Mucosa of rectum (tissue), 2 donors: ENCODE measurements around the gene LSM4.

Experiments used
- H3K27ac ChIP-seq, 2 donors: one replicate each; pipeline ENCODE4 v1.7.0; 2013; ENCODE audit warnings: inconsistent platforms in 2 of 2, low read depth in 2 of 2, low read length in 2 of 2
- H3K27me3 ChIP-seq, 2 donors: one replicate each; pipeline ENCODE4 v1.7.0; 2013; ENCODE audit warnings: low read length in 2 of 2; ENCODE audit not compliant: control insufficient read depth in 2 of 2, insufficient read depth in 2 of 2
- H3K36me3 ChIP-seq, 2 donors: one replicate each; pipeline ENCODE4 v1.7.0; 2013; ENCODE audit warnings: low read length in 2 of 2; ENCODE audit not compliant: control insufficient read depth in 2 of 2, insufficient read depth in 2 of 2
- H3K4me1 ChIP-seq, 2 donors: one replicate each; pipeline ENCODE4 v1.7.0; 2013; ENCODE audit warnings: low read length in 2 of 2, mild to moderate bottlenecking in 1 of 2; ENCODE audit not compliant: control insufficient read depth in 2 of 2, insufficient read depth in 2 of 2
- H3K4me3 ChIP-seq, 2 donors: one replicate each; pipeline ENCODE4 v1.7.0; 2013; ENCODE audit warnings: low read length in 2 of 2
- H3K9ac ChIP-seq, 2 donors: one replicate each; pipeline ENCODE4 v1.7.0; 2013; ENCODE audit warnings: low read length in 2 of 2, low read depth in 1 of 2, mild to moderate bottlenecking in 1 of 2
- H3K9me3 ChIP-seq, 2 donors: one replicate each; pipeline ENCODE4 v1.7.0; 2013; ENCODE audit warnings: low read length in 2 of 2; ENCODE audit not compliant: control insufficient read depth in 2 of 2
- donor health status: healthy.
- donor health status: Normal muscosa, but diverticular disease.

LSM4 gene

DNA sequence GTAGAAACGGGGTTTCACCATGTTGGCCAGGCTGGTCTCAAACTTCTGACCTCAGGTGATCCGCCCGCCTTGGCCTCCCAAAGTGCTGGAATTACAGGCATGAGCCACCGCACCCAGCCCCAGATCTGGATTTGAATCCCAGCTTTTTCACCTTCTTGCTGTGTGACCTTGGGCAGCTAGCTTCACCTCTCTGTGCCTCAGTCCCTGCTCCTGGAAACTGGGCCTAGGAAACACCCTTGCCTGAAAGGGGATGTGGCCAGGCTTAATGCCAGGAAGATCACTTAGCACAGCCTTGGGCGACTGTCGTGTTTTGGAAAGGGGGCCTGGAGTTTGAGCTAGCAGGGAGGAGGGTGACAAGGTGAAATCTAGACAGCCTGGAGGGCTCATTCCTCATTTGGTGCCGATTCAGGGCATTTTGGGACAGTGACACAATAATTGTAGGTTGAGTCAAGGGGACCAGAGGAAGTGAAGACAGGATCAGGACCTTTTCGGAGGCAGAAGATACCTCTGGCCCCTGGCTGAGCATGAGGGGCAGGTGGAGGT, 19.3 kb upstream of the LSM4 start:
- no peak overlapping the region for H3K9ac ChIP-seq
- H3K27me3 ChIP-seq: no peaks in the 10 kb centered on the region
- peaks cover 9 to 38% of the 10 kb centered on the region in 2 donors for H3K4me1 ChIP-seq
- no peak overlapping the region for H3K4me3 ChIP-seq
- peaks cover 3 to 4% of the 10 kb centered on the region in 2 donors for H3K36me3 ChIP-seq
- peak overlapping the region in 1 of 2 donors; percentile 3 for H3K27ac ChIP-seq
- no peaks in the 10 kb centered on the region for H3K9me3 ChIP-seq

DNA sequence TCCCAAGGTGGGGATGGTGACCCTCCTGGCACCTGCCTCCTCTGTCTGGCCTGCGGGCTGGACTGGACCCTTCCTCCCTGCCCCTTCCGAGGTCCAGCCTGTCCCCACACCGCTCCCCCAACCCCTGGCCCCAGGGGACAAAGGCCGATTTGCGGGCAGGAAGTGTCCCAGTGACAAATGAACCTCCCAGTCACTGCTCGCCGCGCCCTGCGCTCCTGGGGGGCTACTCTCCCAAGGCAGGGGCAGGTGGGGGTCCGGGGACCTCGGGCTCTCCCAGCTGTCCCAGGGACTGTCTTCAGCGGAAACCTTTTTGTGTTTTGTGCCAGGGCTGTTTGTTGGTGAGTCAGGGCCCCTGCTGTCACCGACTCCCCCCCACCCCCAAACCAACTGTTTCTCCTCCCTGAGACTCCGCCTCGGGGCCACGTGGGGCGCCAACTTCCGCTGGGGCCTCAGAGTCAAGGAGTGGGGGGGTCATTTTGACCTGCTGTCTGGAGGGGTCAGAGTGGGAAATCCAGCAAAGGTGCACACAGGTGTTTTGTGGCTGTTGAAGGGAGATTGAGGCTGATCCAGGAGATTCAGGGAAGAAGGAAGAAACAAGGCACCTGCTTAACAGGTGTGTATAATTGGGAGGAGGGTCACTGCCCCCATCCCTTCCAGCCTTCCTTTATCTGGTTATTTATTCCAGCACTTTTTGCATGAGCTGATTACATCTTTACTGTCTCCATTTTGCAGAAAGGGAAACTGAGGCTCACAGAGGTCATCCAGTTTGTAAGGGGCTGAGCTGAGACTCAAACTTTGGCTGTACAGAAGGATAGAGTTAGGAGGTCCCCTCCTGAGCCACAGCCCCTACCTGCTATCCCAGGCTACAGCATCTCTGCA, 18.4 kb upstream of the LSM4 start:
- H3K4me1 ChIP-seq: peaks cover 9 to 36% of the 10 kb centered on the region in 2 donors
- peak overlapping the region; percentile 87 to 95 for H3K4me3 ChIP-seq
- peak overlapping the region; percentile 88 to 89 for H3K27ac ChIP-seq
- peaks cover 3 to 4% of the 10 kb centered on the region in 2 donors for H3K36me3 ChIP-seq
- H3K27me3 ChIP-seq: no peaks in the 10 kb centered on the region
- H3K9ac ChIP-seq: peak overlapping the region; percentile 80 to 89
- H3K9me3 ChIP-seq: no peaks in the 10 kb centered on the region

DNA sequence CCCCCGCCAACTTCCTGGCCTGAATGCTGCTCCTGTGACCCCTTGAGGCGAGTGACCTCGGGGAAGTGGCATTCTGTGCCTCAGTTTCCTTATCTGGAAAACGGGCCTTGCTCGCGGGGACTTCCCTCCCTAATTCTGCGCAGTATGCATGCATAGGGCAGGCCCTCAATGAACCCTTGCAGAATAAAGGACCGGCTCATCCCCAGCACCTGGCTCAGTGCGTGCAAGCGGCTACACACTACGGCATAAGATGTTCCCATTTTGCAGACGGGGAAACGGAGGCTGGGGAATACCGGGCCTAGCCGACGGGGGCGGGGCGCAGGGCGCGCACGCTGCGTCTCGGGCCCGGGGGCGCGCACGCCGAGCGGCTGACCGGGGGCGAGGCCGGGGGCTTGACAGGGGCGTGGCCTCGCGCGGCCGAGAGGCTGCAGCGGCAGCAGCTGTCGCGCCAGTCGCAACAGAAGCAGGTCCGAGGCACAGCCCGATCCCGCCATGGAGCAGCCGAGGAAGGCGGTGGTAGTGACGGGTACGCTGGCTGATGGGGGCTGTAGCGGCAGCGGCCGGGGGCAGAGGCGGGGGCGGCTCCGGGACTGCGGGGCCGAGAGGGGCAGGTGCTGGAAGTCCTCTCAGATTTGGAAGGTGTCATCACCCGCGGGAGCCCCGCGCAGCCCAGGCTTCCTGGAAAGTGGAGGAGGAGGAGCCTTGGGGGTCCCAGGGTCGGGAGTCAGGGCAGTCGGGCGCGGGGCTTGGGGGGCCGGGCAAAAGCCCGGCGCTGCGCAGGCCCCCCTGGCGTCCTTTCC, 17.5 kb upstream of the LSM4 start, which contains the start of gene PGPEP1:
Gene PGPEP1 (plus strand): TSS at position 409 of the 800 bp plus-strand sequence. CDS start 84 bp downstream, at position 493.
- H3K9me3 ChIP-seq: no peaks in the 10 kb centered on the region
- H3K9ac ChIP-seq: peak within 1 kb of the TSS; percentile 80 to 89
- H3K27me3 ChIP-seq: no peaks in the 10 kb centered on the region
- peak within 1 kb of the TSS; percentile 87 to 95 for H3K4me3 ChIP-seq
- peak within 1 kb of the TSS; percentile 88 to 89 for H3K27ac ChIP-seq
- peaks cover 7 to 32% of the 10 kb centered on the region in 2 donors for H3K4me1 ChIP-seq
- H3K36me3 ChIP-seq: peaks cover 3 to 4% of the 10 kb centered on the region in 2 donors

DNA sequence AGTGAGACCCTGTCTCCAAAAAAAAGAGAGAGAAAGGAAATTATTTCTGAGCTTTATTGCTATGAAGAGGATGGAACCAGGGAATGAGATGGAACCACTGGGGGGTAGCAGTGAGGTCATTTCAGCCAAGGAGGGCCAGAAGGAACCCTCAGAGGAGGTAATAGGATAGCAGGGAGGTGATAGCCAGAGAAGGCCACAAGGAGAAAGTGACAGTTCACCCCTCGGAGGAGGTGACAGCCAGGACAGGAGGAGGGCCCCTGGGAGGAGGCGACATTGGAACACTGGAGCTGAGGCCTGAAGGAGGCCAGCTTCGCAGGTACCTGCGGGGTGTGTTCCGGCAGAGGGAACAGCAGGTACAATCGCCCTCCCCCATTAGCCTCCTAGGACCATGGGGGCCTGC, 16.8 kb upstream of the LSM4 start:
- H3K27ac ChIP-seq: peak overlapping the region in 1 of 2 donors; percentile 88
- H3K9me3 ChIP-seq: no peaks in the 10 kb centered on the region
- peaks cover 3 to 4% of the 10 kb centered on the region in 2 donors for H3K36me3 ChIP-seq
- H3K4me3 ChIP-seq: peak overlapping the region; percentile 87 to 95
- peaks cover 7 to 28% of the 10 kb centered on the region in 2 donors for H3K4me1 ChIP-seq
- peak overlapping the region; percentile 47 to 89 for H3K9ac ChIP-seq
- H3K27me3 ChIP-seq: no peaks in the 10 kb centered on the region

DNA sequence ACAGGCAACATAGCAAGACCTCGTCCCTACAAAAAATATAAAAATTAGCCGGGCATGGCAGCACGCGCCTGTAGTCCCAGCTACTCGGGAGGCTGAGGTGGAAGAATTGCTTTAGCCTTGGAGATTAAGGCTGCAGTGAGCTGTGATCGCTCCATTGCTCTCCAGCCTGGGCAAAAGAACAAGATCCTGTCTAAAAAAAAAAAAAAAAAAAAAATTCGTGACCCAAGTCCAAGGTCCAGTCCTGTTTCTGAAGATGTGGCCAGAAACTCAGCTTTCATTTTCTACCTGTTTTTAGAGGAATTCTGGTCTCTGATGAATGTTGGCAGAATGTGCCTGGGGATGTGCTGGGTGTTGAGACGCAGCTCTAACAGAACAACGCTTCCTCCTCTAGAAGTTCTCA, 15.7 kb upstream of the LSM4 start:
- H3K4me1 ChIP-seq: peaks cover 7 to 20% of the 10 kb centered on the region in 2 donors
- H3K27ac ChIP-seq: no peak overlapping the region
- no peak overlapping the region for H3K9ac ChIP-seq
- H3K27me3 ChIP-seq: no peaks in the 10 kb centered on the region
- peaks cover 3 to 4% of the 10 kb centered on the region in 2 donors for H3K36me3 ChIP-seq
- no peaks in the 10 kb centered on the region for H3K9me3 ChIP-seq
- no peak overlapping the region for H3K4me3 ChIP-seq

DNA sequence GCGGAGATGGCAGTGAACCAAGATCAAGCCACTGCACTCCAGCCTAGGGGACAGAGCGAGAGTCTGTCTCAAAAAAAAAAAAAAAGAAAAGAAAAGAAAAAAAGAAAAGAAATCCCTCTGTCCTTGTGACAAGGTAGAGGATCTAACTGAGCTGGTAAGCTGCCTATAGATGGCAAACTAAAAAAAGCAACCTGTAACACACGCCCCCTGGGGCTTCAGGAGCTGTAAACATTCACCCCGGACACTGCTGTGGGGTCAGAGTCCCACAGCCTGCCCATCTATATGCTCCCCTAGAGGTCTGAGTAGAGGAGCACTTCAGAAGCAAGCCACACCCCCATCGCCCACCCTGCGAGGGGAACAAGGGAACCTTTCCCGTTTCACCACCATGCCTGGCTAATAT, 13.2 kb upstream of the LSM4 start:
- Histone ChIP-seq H3K27me3 (no peaks in the 10 kb centered on the region), H3K4me3 (no peak overlapping the region), H3K36me3 (no peaks in the 10 kb centered on the region), H3K9me3 (no peaks in the 10 kb centered on the region), H3K27ac (no peak overlapping the region), H3K9ac (no peak overlapping the region), H3K4me1 (peaks cover 7 to 8% of the 10 kb centered on the region in 2 donors)

DNA sequence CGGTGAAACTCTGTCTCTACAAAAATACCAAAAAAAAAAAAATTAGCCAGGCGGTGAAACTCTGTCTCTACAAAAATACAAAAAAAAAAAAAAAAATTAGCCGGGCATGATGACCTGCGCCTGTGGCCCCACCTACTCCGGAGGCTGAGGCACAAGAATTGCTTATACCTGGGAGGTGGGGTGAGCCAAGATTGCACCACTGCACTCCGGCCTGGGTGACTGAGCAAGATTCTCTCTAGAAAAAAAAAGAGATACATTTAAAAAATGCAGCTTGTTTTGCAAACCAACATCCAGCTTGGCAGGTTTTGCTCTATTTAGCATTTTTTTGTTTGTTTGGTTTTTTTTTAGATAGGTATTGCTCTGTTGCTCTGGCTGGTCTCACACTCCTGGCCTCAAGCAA, 10.8 kb upstream of the LSM4 start:
- no peak overlapping the region for H3K27ac ChIP-seq

DNA sequence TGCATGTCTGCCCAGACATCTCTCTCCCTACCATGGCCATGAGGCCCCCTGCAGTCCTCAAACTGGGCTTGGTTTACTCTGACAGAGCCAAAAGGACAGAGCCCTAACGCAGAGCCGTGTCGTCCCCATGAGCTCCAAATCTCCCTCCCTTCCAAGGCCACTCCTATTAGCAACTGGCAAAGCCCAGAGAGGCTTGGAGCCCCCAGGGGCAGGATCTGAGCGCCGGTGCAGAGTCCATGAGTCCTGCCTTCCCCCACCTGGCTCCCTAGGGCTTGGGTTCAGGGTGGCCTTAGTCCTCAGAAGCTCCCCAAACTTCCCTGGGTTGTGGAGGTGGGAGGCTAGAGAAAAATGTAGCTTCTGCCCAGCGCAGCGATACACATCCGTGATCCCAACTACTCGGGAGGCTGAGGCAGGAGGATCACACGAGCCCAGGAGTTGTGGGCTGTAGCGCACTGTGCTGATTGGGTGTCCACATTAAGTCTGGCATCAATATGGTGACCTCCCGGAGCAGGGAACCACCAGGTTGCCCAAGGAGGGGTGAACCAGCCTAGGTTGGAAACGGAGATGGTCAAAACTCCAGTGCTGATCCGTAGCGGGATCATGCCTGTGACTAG, 10.1 kb upstream of the LSM4 start:
- Histone ChIP-seq H3K9ac (no peak overlapping the region), H3K27me3 (no peaks in the 10 kb centered on the region), H3K9me3 (no peaks in the 10 kb centered on the region), H3K36me3 (no peaks in the 10 kb centered on the region), H3K4me3 (no peak overlapping the region), H3K27ac (no peak overlapping the region), H3K4me1 (peaks cover 11% of the 10 kb centered on the region in 2 donors)

More for the DNA sequence above, 10.8 kb upstream of the LSM4 start:
- Histone ChIP-seq H3K27me3 (no peaks in the 10 kb centered on the region), H3K36me3 (no peaks in the 10 kb centered on the region), H3K9ac (no peak overlapping the region), H3K4me3 (no peak overlapping the region), H3K4me1 (peaks cover 8% of the 10 kb centered on the region in 2 donors), H3K9me3 (no peaks in the 10 kb centered on the region)

DNA sequence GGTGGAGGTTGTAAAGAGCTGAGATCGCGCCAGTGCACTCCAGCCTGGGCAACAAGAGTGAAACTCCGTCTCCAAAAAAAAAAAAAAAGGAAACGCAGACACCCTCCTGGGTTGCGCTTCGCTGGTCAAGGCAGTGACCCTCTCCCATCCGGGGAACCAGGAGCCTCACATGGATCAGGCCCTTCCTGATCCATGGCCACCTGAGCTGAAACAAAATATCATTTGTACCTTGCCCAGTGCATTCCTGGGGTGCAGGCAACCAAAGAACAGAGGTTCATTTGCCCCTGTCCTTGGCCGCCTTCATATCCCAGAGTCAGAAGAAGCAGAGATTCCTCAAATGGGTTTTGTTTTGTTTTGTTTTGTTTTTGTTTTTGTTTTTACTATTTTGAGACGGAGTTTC, 8.0 kb upstream of the LSM4 start:
- Histone ChIP-seq H3K27me3 (no peaks in the 10 kb centered on the region), H3K27ac (no peak overlapping the region), H3K4me1 (peaks cover 11% of the 10 kb centered on the region in 2 donors), H3K9ac (no peak overlapping the region), H3K4me3 (no peak overlapping the region), H3K9me3 (no peaks in the 10 kb centered on the region), H3K36me3 (no peaks in the 10 kb centered on the region)
